Neural cell (in vitro differentiated cells): Measurements from ENCODE around the gene PNLIPRP3. TPM values are rescaled to one million over a fixed set of nuclear protein-coding genes. Genes with fewer than 3 reads are reported as not detected.

ENCODE experiments used
- H2AFZ ChIP-seq: fragments of 200-600, 300-800 bp; sonication (generic), shearing (Covaris generic); 2 replicates; pipeline ENCODE4 v1.6.0; 2014; ENCODE audit warnings: low read depth, mild to moderate bottlenecking, antibody characterized with exemption, low read length, moderate library complexity
- H3F3A ChIP-seq: fragments of 200-600 bp; shearing (Covaris generic); 2 replicates; pipeline ENCODE4 v1.6.1; 2016; ENCODE audit warnings: mild to moderate bottlenecking, moderate library complexity, mixed read lengths, antibody characterized with exemption, low read length; ENCODE audit not compliant: insufficient read depth, poor library complexity, severe bottlenecking
- H3K27ac ChIP-seq: fragments of 200-600, 300-800 bp; sonication (generic), shearing (Covaris generic); 2 replicates; pipeline ENCODE4 v1.5.1; 2014; ENCODE audit warnings: mild to moderate bottlenecking, low read length, moderate library complexity
- H3K27me3 ChIP-seq: fragments of 300-800, 200-600 bp; sonication (generic), shearing (Covaris generic); 2 replicates; pipeline ENCODE4 v1.6.0; 2014; ENCODE audit warnings: mild to moderate bottlenecking, low read depth, low read length, moderate library complexity; ENCODE audit not compliant: insufficient read depth
- H3K36me3 ChIP-seq: fragments of 300-800, 200-600 bp; sonication (generic), shearing (Covaris generic); 2 replicates; pipeline ENCODE4 v1.5.1; 2014; ENCODE audit warnings: mild to moderate bottlenecking, antibody characterized with exemption, low read length, moderate library complexity; ENCODE audit not compliant: insufficient read depth
- H3K4me2 ChIP-seq: fragments of 300-800, 200-600 bp; sonication (generic), shearing (Covaris generic); 2 replicates; pipeline ENCODE4 v1.6.0; 2014; ENCODE audit warnings: mild to moderate bottlenecking, low read length
- H3K4me3 ChIP-seq: fragments of 300-800, 200-600 bp; sonication (generic), shearing (Covaris generic); 2 replicates; pipeline ENCODE4 v1.5.1; 2014; ENCODE audit warnings: mild to moderate bottlenecking, low read length, moderate library complexity
- H3K79me2 ChIP-seq: fragments of 200-600 bp; shearing (Covaris generic); replicated peaks from 2 replicates; pipeline ENCODE4 v1.6.0; 2014; ENCODE audit warnings: mild to moderate bottlenecking, low read length, moderate library complexity; ENCODE audit not compliant: insufficient read depth
- H3K9ac ChIP-seq: fragments of 300-800, 200-600 bp; sonication (generic), shearing (Covaris generic); 2 replicates; pipeline ENCODE4 v1.6.1; 2016; ENCODE audit warnings: mild to moderate bottlenecking, low read length, mixed read lengths
- H3K9me2 ChIP-seq: fragments of 200-600 bp; shearing (Covaris generic); 2 replicates; pipeline ENCODE4 v1.6.1; 2016; ENCODE audit warnings: mild to moderate bottlenecking, low read length, mixed read lengths; ENCODE audit not compliant: insufficient read depth
- H3K9me3 ChIP-seq: fragments of 200-600, 300-800 bp; sonication (generic), shearing (Covaris generic); 2 replicates; pipeline ENCODE4 v1.6.1; 2016; ENCODE audit warnings: mild to moderate bottlenecking, mixed run types, low read length, moderate library complexity, mixed read lengths
- H4K20me1 ChIP-seq: fragments of 200-600 bp; shearing (Covaris generic); 2 replicates; pipeline ENCODE4 v1.6.1; 2016; ENCODE audit warnings: mild to moderate bottlenecking, mixed run types; ENCODE audit not compliant: insufficient read depth
- EP300 ChIP-seq: fragments of 450-650 bp; conservative IDR thresholded peaks from 2 replicates; pipeline ENCODE4 v1.6.1; 2014; ENCODE audit warnings: antibody characterized with exemption, mild to moderate bottlenecking, moderate library complexity; ENCODE audit not compliant: poor library complexity, severe bottlenecking
- EZH2 ChIP-seq: fragments of 200-600, 300-800 bp; shearing (Covaris generic), sonication (generic); IDR thresholded peaks from 2 replicates; pipeline ENCODE4 v1.6.1; 2014; ENCODE audit warnings: antibody characterized with exemption, low read length, borderline replicate concordance, mild to moderate bottlenecking; ENCODE audit not compliant: insufficient read depth, poor library complexity, severe bottlenecking
- MXI1 ChIP-seq: fragments of 450-650 bp; conservative IDR thresholded peaks from 2 replicates; pipeline ENCODE4 v1.6.1; 2014; ENCODE audit warnings: antibody characterized with exemption, mild to moderate bottlenecking; ENCODE audit not compliant: poor library complexity, severe bottlenecking
- POLR2AphosphoS5 ChIP-seq: IDR thresholded peaks from 2 replicates; pipeline ENCODE4 v1.6.1; 2012
- RAD21 ChIP-seq: fragments of 450-650 bp; conservative IDR thresholded peaks from 2 replicates; pipeline ENCODE4 v1.6.1; 2014; ENCODE audit warnings: antibody characterized with exemption, mild to moderate bottlenecking, moderate library complexity
- SMC3 ChIP-seq: fragments of 450-650 bp; conservative IDR thresholded peaks from 2 replicates; pipeline ENCODE4 v1.6.1; 2014; ENCODE audit warnings: antibody characterized with exemption, mild to moderate bottlenecking, moderate library complexity; ENCODE audit not compliant: poor library complexity
- TAF1 ChIP-seq: IDR thresholded peaks from 2 replicates; pipeline ENCODE4 v1.6.1; 2012; ENCODE audit warnings: low read depth
- polyA plus RNA-seq: library from polyadenylated mRNA; depleted of rRNA; stranded (reverse); fragments of >200 nt; gene quantifications from 2 replicates; pipeline ENCODE4 v1.2.3, GENCODE V29; 2014
- TF ChIP-seq, protein P1 (sequence below): fragments of 450-650 bp; IDR thresholded peaks from 2 replicates; pipeline ENCODE4 v1.5.1; 2014; ENCODE audit warnings: antibody characterized with exemption, mild to moderate bottlenecking, moderate library complexity; ENCODE audit not compliant: poor library complexity, severe bottlenecking
- TF ChIP-seq, protein P2 (sequence below): IDR thresholded peaks from 2 replicates; pipeline ENCODE4 v1.6.1; 2012; ENCODE audit warnings: borderline replicate concordance

PNLIPRP3 gene
- polyA plus RNA-seq, 1 donor from 2014 or later: not detected

DNA sequence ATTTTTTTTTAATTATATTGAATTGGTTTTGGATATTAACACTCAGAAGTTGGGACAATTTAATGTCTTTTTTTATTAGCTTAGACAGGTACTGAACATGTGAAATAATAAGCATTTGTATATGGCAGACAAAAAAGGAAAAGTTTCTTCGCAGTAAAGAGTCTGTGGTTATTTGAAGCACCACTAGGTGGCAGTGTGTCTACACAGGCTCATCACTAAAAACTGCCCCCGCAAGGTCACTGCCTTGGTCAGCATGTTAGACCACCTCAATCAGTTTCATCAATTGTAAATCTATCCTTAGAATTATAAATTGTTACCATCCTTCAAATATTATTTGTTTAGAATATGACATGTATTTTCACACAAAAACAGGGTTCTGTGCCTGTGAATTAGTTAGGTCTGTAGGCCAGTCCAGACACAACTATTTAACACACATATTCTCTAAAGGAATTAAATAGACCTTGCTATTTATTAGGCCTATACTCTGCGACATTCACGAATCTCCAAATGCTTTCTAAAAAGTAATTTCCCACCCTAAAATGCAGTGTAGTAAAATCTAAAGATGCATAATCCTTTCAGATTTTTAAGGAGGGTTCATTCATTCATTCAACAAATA is 17.0 kb downstream of the PNLIPRP3 start:
- Histone ChIP-seq H3K4me2 (no peak overlapping the region), H3K27ac (no peak overlapping the region), H3K9ac (no peak overlapping the region), H3K36me3 (no peaks in the 10 kb centered on the region), H3K4me3 (no peak overlapping the region), H2AFZ (no peak overlapping the region), H3F3A (no peaks in the 10 kb centered on the region), H3K27me3 (no peaks in the 10 kb centered on the region), H3K79me2 (no peaks in the 10 kb centered on the region), H3K9me2 (no peaks in the 10 kb centered on the region), H3K9me3 (no peaks in the 10 kb centered on the region), H4K20me1 (no peaks in the 10 kb centered on the region)
- TF ChIP-seq, protein P1, sequence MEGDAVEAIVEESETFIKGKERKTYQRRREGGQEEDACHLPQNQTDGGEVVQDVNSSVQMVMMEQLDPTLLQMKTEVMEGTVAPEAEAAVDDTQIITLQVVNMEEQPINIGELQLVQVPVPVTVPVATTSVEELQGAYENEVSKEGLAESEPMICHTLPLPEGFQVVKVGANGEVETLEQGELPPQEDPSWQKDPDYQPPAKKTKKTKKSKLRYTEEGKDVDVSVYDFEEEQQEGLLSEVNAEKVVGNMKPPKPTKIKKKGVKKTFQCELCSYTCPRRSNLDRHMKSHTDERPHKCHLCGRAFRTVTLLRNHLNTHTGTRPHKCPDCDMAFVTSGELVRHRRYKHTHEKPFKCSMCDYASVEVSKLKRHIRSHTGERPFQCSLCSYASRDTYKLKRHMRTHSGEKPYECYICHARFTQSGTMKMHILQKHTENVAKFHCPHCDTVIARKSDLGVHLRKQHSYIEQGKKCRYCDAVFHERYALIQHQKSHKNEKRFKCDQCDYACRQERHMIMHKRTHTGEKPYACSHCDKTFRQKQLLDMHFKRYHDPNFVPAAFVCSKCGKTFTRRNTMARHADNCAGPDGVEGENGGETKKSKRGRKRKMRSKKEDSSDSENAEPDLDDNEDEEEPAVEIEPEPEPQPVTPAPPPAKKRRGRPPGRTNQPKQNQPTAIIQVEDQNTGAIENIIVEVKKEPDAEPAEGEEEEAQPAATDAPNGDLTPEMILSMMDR: peak; percentile 76
- TF ChIP-seq SMC3: peak; percentile 76
- peak; percentile 73 for TF ChIP-seq RAD21
- TF ChIP-seq, protein P2, sequence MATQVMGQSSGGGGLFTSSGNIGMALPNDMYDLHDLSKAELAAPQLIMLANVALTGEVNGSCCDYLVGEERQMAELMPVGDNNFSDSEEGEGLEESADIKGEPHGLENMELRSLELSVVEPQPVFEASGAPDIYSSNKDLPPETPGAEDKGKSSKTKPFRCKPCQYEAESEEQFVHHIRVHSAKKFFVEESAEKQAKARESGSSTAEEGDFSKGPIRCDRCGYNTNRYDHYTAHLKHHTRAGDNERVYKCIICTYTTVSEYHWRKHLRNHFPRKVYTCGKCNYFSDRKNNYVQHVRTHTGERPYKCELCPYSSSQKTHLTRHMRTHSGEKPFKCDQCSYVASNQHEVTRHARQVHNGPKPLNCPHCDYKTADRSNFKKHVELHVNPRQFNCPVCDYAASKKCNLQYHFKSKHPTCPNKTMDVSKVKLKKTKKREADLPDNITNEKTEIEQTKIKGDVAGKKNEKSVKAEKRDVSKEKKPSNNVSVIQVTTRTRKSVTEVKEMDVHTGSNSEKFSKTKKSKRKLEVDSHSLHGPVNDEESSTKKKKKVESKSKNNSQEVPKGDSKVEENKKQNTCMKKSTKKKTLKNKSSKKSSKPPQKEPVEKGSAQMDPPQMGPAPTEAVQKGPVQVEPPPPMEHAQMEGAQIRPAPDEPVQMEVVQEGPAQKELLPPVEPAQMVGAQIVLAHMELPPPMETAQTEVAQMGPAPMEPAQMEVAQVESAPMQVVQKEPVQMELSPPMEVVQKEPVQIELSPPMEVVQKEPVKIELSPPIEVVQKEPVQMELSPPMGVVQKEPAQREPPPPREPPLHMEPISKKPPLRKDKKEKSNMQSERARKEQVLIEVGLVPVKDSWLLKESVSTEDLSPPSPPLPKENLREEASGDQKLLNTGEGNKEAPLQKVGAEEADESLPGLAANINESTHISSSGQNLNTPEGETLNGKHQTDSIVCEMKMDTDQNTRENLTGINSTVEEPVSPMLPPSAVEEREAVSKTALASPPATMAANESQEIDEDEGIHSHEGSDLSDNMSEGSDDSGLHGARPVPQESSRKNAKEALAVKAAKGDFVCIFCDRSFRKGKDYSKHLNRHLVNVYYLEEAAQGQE: no peak

DNA sequence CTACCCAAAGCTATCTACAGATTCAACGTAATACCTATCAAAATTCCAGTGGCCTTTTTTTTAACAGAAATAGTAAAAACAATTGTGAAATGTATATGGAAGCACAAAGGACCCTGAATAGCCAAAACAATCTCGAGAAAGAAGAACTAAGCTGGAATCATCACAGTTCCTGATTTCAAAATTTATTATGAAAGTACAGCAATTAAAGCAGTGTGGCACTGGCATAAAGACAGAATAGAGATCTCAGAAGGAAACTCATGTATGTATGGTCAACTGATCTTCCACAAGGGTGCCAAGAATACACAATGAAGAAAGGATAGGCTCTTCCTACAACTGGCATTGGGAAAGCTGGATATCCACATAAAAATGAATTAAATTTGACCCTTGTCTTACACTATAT is 23.2 kb downstream of the PNLIPRP3 start:
- H3K27ac ChIP-seq: no peak overlapping the region
- H3K9ac ChIP-seq: no peak overlapping the region
- TF ChIP-seq MXI1 (no peak), TAF1 (no peak), POLR2AphosphoS5 (no peak), EZH2 (no peak), RAD21 (no peak), EP300 (no peak), SMC3 (no peak)
- TF ChIP-seq, protein P1: no peak
- TF ChIP-seq, protein P2: no peak
- H3K9me2 ChIP-seq: no peaks in the 10 kb centered on the region
- no peaks in the 10 kb centered on the region for H3K27me3 ChIP-seq
- no peak overlapping the region for H3K4me2 ChIP-seq
- H3K9me3 ChIP-seq: no peaks in the 10 kb centered on the region
- no peak overlapping the region for H2AFZ ChIP-seq
- no peaks in the 10 kb centered on the region for H3F3A ChIP-seq
- H3K4me3 ChIP-seq: no peak overlapping the region
- no peaks in the 10 kb centered on the region for H3K79me2 ChIP-seq
- no peaks in the 10 kb centered on the region for H3K36me3 ChIP-seq
- no peaks in the 10 kb centered on the region for H4K20me1 ChIP-seq
